HepG2 (cell line): ENCODE measurements around the gene CTF1. TPM values are rescaled to one million over a fixed set of nuclear protein-coding genes. Genes with fewer than 3 reads are reported as not detected.

ENCODE experiments used
- GABPB1 ChIP-seq: IDR thresholded peaks from 2 replicates; pipeline ENCODE4 v1.6.1; 2016; ENCODE audit warnings: mild to moderate bottlenecking, missing genetic modification reagents, moderate library complexity, missing compliant biosample characterization
- KMT2A ChIP-seq: sonication (generic); formaldehyde crosslinking; IDR thresholded peaks from 2 replicates; pipeline ENCODE4 v1.4.0; 2020; ENCODE audit warnings: missing genetic modification reagents
- KMT2B ChIP-seq: IDR thresholded peaks from 2 replicates; pipeline ENCODE4 v1.6.1; 2016; ENCODE audit warnings: missing genetic modification reagents, missing compliant biosample characterization
- NPAS2 ChIP-seq: sonication (generic); formaldehyde crosslinking; IDR thresholded peaks from 2 replicates; pipeline ENCODE4 v1.8.0; 2022; ENCODE audit warnings: mild to moderate bottlenecking, missing genetic modification reagents, borderline replicate concordance
- PLRG1 ChIP-seq: fragments of 450-650 bp; conservative IDR thresholded peaks from 2 replicates; pipeline ENCODE4 v1.6.1; 2016
- PRDM15 ChIP-seq: sonication (generic); formaldehyde crosslinking; IDR thresholded peaks from 2 replicates; pipeline ENCODE4 v1.4.0; 2020; ENCODE audit warnings: missing genetic modification reagents
- REPIN1 ChIP-seq: sonication (generic); formaldehyde crosslinking; IDR thresholded peaks from 2 replicates; pipeline ENCODE4 v1.8.0; 2022; ENCODE audit warnings: missing genetic modification reagents, low read depth, mild to moderate bottlenecking, borderline replicate concordance
- SIN3A ChIP-seq: IDR thresholded peaks from 2 replicates; pipeline ENCODE4 v1.6.1; 2011; ENCODE audit warnings: low read depth, mild to moderate bottlenecking, control low read depth, low read length, borderline replicate concordance
- TCF12 ChIP-seq, 2 experiments: fragments of 450-650 bp in 1 of 2; sonication (generic) in 1 of 2; formaldehyde crosslinking in 1 of 2; IDR thresholded peaks; 2 replicates each; pipeline versions ENCODE4 v1.6.1 to v1.8.0; 2017 to 2022; ENCODE audit warnings: antibody characterized with exemption in 1 of 2, mild to moderate bottlenecking in 1 of 2, missing genetic modification reagents in 1 of 2, moderate library complexity in 1 of 2
- TEAD3 ChIP-seq: optimal IDR thresholded peaks from 2 replicates; pipeline ENCODE3; 2016; ENCODE audit warnings: borderline replicate concordance
- ZFP62 ChIP-seq: sonication (generic); formaldehyde crosslinking; IDR thresholded peaks from 2 replicates; pipeline ENCODE4 v1.4.0; 2020; ENCODE audit warnings: missing genetic modification reagents
- ZMYM4 ChIP-seq: sonication (generic); formaldehyde crosslinking; IDR thresholded peaks from 2 replicates; pipeline ENCODE4 v1.8.1; 2023; ENCODE audit warnings: mild to moderate bottlenecking, missing genetic modification reagents
- ZNF280B ChIP-seq: sonication (generic); formaldehyde crosslinking; IDR thresholded peaks from 2 replicates; pipeline ENCODE4 v1.5.0; 2020; ENCODE audit warnings: missing genetic modification reagents, mild to moderate bottlenecking, borderline replicate concordance
- ZNF547 ChIP-seq: sonication (generic); formaldehyde crosslinking; IDR thresholded peaks from 2 replicates; pipeline ENCODE4 v1.5.1; 2020; ENCODE audit warnings: mild to moderate bottlenecking, missing genetic modification reagents
- ZNF574 ChIP-seq: sonication (generic); formaldehyde crosslinking; IDR thresholded peaks from 2 replicates; pipeline ENCODE4 v1.4.0; 2020; ENCODE audit warnings: missing genetic modification reagents
- ZNF652 ChIP-seq: IDR thresholded peaks from 2 replicates; pipeline ENCODE4 v1.6.1; 2016; ENCODE audit warnings: low read depth, borderline replicate concordance
- ZNF775 ChIP-seq: sonication (generic); formaldehyde crosslinking; IDR thresholded peaks from 2 replicates; pipeline ENCODE4 v1.4.0; 2020; ENCODE audit warnings: missing genetic modification reagents, mild to moderate bottlenecking, moderate library complexity, borderline replicate concordance
- polyA plus RNA-seq, 8 experiments: library from polyadenylated mRNA; depleted of rRNA in 3 of 8; stranded (reverse) in 7 of 8; unstranded in 1 of 8; fragments of >200 nt; fragmentation: Illumina TruSeq in 4 of 8; extraction: Trizol in 4 of 8; gene quantifications; 2 replicates each; pipeline versions ENCODE4 v1.2.1 to v1.2.3, GENCODE V29; 2011 to 2016; ENCODE audit warnings: low read depth in 4 of 8, missing spikeins in 1 of 8, mixed read lengths in 1 of 8; ENCODE audit not compliant: insufficient read depth in 1 of 8
- total RNA-seq, 5 experiments: library from RNA; depleted of rRNA; stranded (reverse); fragments of >200 nt; fragmentation: Illumina TruSeq; extraction: Trizol; gene quantifications; 2 replicates each; pipeline ENCODE4 v1.2.3, GENCODE V29; 2016; ENCODE audit warnings: low read depth in 1 of 5
- TF ChIP-seq, protein P1 (sequence below): IDR thresholded peaks from 2 replicates; pipeline ENCODE4 v1.6.1; 2016; ENCODE audit warnings: low read depth
- TF ChIP-seq, protein P2 (sequence below): sonication (generic); formaldehyde crosslinking; IDR thresholded peaks from 2 replicates; pipeline ENCODE4 v1.5.0; 2020; ENCODE audit warnings: missing genetic modification reagents, mild to moderate bottlenecking, borderline replicate concordance

CTF1 gene
- total and polyA plus RNA-seq, 2 of the 13 experiments (the other 11 are each of a cell fraction or from before 2014, with no cell fraction given): 0.13 to 1.8 TPM

GRCh38 chr16:30922960-30923535 is 26.6 kb downstream of the CTF1 start (continued):
- TF ChIP-seq ZNF652 (CRISPR knock-in tag) (0 out of 2 replicates have a peak, but pooled peaks have one; percentile 37), ZNF280B (CRISPR knock-in tag) (peak; percentile 77; the same call in 1 of the 2 replicates), NPAS2 (CRISPR knock-in tag) (no peak), SIN3A (no peak), PLRG1 (no peak), ZMYM4 (CRISPR knock-in tag) (no peak), REPIN1 (peak; percentile 75; the same call in 1 of the 2 replicates), ZNF547 (CRISPR knock-in tag) (no peak; the same call in 1 of the 2 replicates), KMT2B (CRISPR knock-in tag) (no peak), PRDM15 (CRISPR knock-in tag) (no peak), TCF12 (IDR thresholded peaks at IDR 0.05) (no peak), TCF12 (CRISPR knock-in tag; IDR thresholded peaks at IDR 0.05) (no peak), GABPB1 (peak; percentile 47; the same call in 1 of the 2 replicates), KMT2A (CRISPR knock-in tag) (no peak), TEAD3 (no peak), ZFP62 (CRISPR knock-in tag) (no peak), ZNF574 (peak; percentile 55; the same call in 1 of the 2 replicates), ZNF775 (CRISPR knock-in tag) (no peak)
- TF ChIP-seq, protein P1, sequence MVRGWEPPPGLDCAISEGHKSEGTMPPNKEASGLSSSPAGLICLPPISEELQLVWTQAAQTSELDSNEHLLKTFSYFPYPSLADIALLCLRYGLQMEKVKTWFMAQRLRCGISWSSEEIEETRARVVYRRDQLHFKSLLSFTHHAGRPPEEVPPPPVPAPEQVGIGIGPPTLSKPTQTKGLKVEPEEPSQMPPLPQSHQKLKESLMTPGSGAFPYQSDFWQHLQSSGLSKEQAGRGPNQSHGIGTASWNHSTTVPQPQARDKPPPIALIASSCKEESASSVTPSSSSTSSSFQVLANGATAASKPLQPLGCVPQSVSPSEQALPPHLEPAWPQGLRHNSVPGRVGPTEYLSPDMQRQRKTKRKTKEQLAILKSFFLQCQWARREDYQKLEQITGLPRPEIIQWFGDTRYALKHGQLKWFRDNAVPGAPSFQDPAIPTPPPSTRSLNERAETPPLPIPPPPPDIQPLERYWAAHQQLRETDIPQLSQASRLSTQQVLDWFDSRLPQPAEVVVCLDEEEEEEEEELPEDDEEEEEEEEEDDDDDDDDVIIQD (CRISPR knock-in tag): no peak
- TF ChIP-seq, protein P2, sequence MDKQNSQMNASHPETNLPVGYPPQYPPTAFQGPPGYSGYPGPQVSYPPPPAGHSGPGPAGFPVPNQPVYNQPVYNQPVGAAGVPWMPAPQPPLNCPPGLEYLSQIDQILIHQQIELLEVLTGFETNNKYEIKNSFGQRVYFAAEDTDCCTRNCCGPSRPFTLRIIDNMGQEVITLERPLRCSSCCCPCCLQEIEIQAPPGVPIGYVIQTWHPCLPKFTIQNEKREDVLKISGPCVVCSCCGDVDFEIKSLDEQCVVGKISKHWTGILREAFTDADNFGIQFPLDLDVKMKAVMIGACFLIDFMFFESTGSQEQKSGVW (CRISPR knock-in tag): no peak
